Activated CD4-positive, alpha-beta T cell treated with anti-CD3 and anti-CD28 coated beads for 48 hours (primary cell): ENCODE results near the gene ZBTB2.

Source experiments
- DNase-seq: peaks from one replicate; pipeline ENCODE4 v3.0.0-alpha.2; 2020

ZBTB2 gene

DNA sequence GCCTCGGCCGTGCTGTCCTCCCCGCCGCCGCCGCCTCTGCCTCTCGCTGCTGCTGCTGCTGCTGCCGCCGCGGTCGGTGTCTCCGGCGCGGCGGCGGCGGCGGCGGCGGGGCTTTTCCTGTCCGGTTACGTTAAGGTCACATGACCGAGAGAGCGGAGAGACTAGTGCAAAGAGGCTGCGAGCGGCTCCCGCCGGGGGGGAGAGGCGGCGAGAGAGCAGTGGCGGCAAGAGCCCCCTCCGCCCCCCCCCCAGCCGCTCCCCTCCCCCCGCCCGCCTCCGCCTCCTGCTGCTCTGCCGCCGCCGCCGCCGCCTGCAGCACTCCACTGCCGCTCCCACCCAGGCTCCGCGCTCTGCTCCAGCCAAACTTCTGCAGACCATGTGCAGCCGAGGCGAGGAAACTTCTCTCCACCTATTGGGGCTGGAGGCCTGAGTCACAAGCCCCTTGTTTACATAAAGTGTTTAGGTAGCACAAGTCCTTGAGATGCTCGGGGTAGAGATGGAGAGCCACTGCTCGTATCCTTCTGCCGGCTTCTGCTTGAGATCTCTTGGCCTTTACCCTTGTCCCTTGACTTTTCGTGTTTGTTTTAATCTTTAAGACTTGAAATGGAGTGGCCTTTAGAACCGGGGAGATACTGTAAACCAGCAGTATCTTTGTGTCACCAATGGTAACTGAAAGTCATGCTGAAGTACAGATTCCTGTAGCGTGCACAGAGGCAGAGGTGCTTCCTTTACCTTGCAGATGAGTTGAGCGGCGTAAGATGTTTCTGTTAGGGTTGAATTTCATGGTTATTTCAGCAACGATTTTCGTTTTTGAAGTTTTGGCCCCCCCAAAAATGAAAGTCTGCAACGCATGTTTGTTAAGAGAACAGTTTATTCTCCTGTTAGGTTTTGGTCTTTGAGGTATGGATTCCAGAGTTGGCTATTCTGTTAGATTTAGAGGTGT is at the start of gene ZBTB2:
Gene ZBTB2 (minus strand): TSS at position 89 of the 943 bp plus-strand sequence. CDS start 17,922 bp downstream, outside the sequence.
- DNase-seq = peak; percentile 74

DNA sequence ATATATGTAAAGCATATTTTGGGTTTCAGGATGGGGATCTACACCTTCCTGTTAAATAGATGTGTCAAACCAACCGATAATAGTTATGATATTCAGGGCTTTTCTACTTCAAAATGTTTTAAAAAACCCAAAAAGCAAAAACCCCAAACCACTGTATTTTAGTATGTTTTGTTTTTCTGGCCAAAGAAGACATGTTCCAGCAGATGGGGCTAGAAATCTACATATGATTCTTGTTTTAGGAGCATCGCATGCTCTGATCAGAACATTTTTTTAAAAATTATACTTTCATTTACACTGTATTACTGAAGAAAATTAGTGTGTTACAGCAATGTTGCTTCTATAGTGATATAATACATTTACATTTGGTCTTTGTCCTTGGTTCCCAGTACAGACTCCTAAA is 49.6 kb upstream of the ZBTB2 start:
- DNase-seq = no peak

DNA sequence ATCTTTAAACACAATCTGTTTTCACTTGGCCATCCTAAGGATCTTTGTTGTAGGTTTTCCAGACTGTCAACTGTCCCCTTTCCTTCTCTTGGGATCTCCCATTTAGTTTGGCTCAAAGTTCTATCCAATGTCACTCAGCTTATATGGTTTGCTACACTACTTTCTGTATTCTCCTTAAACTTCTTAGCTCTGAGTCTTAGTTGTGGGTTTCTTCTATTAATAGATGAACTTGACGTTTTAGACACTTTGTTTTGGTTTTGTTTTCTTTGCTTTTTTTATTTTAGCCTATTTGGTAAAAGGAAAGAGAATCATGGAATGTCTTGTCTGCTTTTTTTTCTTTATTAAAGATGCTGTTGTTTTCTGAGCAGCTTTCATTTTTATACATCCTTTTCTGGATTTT is 49.1 kb upstream of the ZBTB2 start:
- DNase-seq = no peak

DNA sequence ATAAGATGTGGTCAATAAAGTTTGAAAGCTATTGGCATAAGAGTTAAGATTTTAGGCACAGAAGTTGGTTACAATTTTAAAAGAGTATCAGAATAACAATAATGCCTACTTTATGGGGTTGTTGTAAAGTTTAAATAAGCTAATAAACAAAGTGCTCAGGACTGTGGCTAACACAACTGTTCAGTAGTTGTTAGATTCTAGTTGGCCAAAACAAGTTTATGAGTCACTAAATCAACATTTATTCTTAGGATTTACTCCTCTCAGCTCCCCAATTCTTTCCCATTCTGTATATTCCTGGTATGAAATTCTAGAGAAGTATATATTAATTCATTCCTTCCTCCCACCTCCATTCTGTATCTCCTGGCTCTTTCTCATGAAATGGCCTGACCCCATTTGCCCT is 46.0 kb upstream of the ZBTB2 start:
- no peak for DNase-seq

DNA sequence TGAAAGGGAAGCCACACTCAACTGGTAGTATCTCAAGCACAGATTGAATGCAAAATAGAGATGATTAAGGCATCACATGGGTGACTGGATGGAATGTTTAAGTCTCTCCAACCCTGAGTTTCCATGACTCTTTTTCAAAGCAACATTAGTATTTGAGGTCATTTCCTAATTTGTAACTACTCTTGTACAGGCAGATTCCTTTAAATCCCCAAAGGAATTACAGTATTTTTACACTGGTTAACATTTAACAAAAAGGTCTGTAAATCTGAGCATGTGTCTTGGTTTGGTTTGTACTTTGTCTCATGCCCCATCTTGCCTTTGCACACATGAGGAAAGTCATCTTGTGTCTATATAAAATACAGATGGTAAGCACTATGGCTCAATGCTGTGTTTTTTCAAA is 45.4 kb upstream of the ZBTB2 start:
- DNase-seq = no peak

DNA sequence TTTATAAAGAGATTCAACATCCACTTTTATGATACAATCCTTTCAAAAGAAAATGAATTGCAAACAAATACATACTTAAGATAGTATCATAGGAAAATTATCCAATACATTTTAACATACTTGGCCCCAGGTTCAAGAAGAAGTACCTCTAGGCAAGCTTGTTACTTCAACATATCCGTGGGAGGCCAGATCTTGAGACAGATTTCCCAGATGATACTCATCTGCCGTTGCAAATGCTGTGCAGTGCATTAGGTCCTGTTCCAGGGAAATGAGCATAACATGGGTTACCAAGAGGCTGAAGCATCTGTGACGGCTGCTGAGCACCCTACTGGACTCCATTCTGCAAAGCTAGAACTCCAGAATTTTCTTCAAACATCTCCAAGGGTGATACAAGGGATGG is 44.9 kb upstream of the ZBTB2 start:
- DNase-seq = no peak

- no peak for DNase-seq
Observed at GRCh38 chr6:151434369-151434768, 43.0 kb upstream of the ZBTB2 start.

GRCh38 chr6:151432651-151433050 is 41.3 kb upstream of the ZBTB2 start:
- DNase-seq = no peak

- DNase-seq = no peak
Observed at GRCh38 chr6:151431337-151431736, 40.0 kb upstream of the ZBTB2 start.

DNA sequence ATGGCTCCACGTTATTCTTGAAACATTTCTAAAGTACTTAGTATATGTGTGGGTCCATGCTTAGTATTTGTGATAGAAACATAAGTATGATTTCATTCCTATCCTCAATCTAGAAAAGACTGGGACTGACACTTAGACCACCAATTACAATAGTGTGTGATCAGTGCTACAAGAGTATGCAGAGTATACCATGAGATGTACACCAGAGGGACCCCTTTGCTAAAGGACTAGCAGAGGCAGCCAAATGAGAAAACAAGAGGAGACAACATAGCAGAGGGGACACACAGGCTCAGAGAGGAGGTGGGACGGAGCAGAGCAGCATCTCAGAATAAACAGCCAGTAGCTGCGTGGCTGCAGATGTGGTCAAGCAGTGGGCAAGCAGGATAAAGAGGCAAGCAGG is 39.5 kb upstream of the ZBTB2 start:
- DNase-seq = no peak

GRCh38 chr6:151428093-151428735 is 36.9 kb upstream of the ZBTB2 start:
- no peak for DNase-seq

- no peak for DNase-seq
Observed at GRCh38 chr6:151425561-151425960, 34.2 kb upstream of the ZBTB2 start.

GRCh38 chr6:151422981-151423380 is 31.6 kb upstream of the ZBTB2 start:
- DNase-seq = no peak

DNA sequence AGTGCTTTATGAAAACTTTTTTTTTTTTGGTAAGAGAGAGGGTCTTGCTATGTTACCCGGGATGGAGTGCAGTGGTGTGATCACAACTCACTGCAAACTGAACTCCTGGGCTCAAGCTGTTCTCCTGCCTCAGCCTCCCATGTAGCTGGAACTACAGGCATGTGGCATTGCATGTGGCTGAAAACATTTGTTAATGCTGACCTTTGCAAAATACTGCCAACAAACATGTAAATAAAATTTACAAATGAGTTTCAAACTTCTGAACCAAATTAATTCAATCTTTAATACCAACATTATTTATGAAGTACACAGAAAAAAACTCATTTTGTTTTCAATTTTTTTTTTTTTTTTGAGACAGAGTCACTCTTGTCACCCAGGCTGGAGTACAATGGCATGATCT is 26.1 kb upstream of the ZBTB2 start:
- no peak for DNase-seq

GRCh38 chr6:151414641-151415260 is 23.4 kb upstream of the ZBTB2 start:
- DNase-seq = no peak

- DNase-seq = peak; percentile 36
Observed at GRCh38 chr6:151413372-151414145, 22.2 kb upstream of the ZBTB2 start.

DNA sequence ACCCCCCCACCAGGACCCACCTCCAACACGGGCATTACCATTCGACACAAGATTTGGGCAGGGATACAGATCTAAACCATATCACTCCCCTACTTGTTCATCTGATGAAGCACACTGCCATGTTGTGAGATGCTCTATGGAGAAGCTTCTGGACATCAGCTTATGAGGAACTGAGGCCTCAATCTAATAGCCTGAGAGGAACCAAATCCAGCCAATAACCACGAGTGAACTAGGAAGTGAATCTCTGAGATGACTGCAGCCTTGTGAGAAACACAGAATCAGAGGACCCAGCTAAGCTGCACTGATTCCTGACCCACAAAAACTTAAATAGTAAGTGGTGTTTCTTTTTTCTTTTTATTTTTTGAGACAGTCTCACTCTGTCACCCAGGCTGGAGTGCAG is 21.6 kb upstream of the ZBTB2 start:
- DNase-seq = no peak

GRCh38 chr6:151409679-151410078 is 18.3 kb upstream of the ZBTB2 start:
- DNase-seq = no peak

DNA sequence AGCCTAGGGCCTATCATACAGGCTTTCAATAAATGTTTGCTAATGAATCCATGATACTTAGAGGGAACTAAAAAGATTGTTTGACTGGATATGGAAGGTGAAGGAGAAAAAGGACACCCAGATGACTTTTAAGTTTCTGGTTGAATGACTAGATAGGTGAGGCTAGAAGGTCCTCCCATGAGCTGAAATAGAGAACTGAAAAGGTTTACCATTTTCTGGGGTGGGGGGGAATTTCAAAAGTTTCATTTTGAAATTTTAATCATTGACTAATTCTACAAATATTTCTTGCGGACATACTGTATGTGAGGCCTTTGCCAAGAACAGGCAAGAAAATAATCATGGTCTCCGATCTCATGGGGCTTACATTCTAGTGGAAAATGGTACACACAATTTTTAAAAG is 17.9 kb upstream of the ZBTB2 start:
- DNase-seq = no peak

GRCh38 chr6:151408858-151409257 is 17.5 kb upstream of the ZBTB2 start:
- no peak for DNase-seq

- DNase-seq = no peak
Observed at GRCh38 chr6:151403919-151404308, 12.6 kb upstream of the ZBTB2 start.

GRCh38 chr6:151402228-151402627 is 10.9 kb upstream of the ZBTB2 start:
- DNase-seq = no peak

- DNase-seq = no peak
Observed at GRCh38 chr6:151400473-151400872, 9.1 kb upstream of the ZBTB2 start.
